ENCODE measurements around the gene IQCH. TPM values are rescaled to one million over a fixed set of nuclear protein-coding genes. Genes with fewer than 3 reads are reported as not detected.

IQCH gene
- total RNA-seq, 1 experiment from 2014 or later: 2.4 TPM

DNA sequence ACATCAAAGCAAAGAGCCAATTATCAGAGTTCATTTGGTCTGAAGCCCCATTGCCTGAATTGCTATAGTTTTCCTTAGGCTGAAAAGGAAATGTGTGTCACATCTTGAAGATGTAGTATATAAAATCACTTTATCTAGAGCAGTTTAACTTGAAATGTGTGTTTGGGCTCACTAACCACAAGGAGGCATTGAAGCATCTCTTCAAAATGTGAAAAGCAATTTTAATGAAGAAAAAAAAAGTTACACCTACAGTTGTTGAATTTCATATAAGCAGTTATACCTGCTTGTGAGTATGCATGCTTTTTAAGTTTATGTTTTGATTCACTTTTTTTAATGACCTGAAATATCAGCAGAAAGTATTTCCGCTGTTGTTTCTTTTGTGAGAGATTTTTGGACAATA is 129.3 kb downstream of the IQCH start:
- H3K4me1 ChIP-seq: no peaks in the 10 kb centered on the region
- H3K36me3 ChIP-seq (ENCODE audit: control insufficient read depth, insufficient read depth, low read length): no peaks in the 10 kb centered on the region
- BruUV-seq (replicated peaks): no TSS peak
- CTCF ChIA-PET: no interaction called here
- POLR2A ChIA-PET: no interaction called here
- Mint-ChIP-seq H3K4me1 (ENCODE audit: low read depth, unreplicated experiment) (no peaks in the 10 kb centered on the region), H3K36me3 (ENCODE audit: insufficient read depth, unreplicated experiment) (no peaks in the 10 kb centered on the region), H3K4me3 (ENCODE audit: unreplicated experiment) (no peak overlapping the region), H3K9me3 (ENCODE audit: unreplicated experiment) (no peaks in the 10 kb centered on the region), H3K27me3 (ENCODE audit: insufficient read depth, unreplicated experiment) (peaks cover 7% of the 10 kb centered on the region), H3K27ac (ENCODE audit: unreplicated experiment) (no peak overlapping the region)
- H3K4me3 ChIP-seq (ENCODE audit: low read depth, low read length): no peak overlapping the region
- no peaks in the 10 kb centered on the region for H3K27me3 ChIP-seq (replicated peaks; ENCODE audit: control insufficient read depth, insufficient read depth, low read length)
- TF ChIP-seq, protein P1, sequence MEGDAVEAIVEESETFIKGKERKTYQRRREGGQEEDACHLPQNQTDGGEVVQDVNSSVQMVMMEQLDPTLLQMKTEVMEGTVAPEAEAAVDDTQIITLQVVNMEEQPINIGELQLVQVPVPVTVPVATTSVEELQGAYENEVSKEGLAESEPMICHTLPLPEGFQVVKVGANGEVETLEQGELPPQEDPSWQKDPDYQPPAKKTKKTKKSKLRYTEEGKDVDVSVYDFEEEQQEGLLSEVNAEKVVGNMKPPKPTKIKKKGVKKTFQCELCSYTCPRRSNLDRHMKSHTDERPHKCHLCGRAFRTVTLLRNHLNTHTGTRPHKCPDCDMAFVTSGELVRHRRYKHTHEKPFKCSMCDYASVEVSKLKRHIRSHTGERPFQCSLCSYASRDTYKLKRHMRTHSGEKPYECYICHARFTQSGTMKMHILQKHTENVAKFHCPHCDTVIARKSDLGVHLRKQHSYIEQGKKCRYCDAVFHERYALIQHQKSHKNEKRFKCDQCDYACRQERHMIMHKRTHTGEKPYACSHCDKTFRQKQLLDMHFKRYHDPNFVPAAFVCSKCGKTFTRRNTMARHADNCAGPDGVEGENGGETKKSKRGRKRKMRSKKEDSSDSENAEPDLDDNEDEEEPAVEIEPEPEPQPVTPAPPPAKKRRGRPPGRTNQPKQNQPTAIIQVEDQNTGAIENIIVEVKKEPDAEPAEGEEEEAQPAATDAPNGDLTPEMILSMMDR (IDR thresholded peaks at IDR 0.05; ENCODE audit: insufficient read depth in 1 of 2, low read depth in 1 of 2, low read length in 1 of 2, severe bottlenecking in 1 of 2, unreplicated experiment in 1 of 2): no peak
- intact Hi-C loops (cut with micrococcal nuclease; ENCODE audit: unreplicated experiment): loop anchor here (10.0 kb wide), 1 partner anchor 451 kb away; no protein-coding TSS in a partner anchor
- no peak for DNase-seq
- no peaks in the 10 kb centered on the region for H3K9me3 ChIP-seq

DNA sequence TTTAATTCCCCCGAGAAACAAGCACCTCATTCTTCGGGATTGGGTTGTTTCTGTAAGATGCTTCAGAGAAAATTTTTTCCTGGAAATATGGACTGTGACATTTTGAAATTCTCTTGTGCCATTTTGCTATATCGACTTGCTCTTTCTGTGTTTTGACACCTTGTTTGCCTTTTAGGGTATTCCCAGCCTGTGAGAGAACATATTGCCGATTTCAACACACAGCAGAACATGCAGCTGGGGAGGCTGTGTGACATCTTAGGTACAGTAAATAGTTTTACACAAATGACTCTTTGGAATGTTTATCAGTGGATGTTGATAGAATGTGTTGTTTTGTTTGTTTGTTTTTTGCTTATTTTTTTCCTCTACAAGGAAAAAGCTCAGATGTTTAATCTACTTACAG is 130.2 kb downstream of the IQCH start:
- Histone ChIP-seq H3K27me3 (replicated peaks; ENCODE audit: control insufficient read depth, insufficient read depth, low read length) (no peaks in the 10 kb centered on the region), H3K9me3 (no peaks in the 10 kb centered on the region), H3K36me3 (ENCODE audit: control insufficient read depth, insufficient read depth, low read length) (no peaks in the 10 kb centered on the region), H3K4me3 (ENCODE audit: low read depth, low read length) (no peak overlapping the region), H3K4me1 (no peaks in the 10 kb centered on the region)
- no peak for DNase-seq
- POLR2A ChIA-PET: no interaction called here
- BruUV-seq (replicated peaks): no TSS peak
- Mint-ChIP-seq H3K4me1 (ENCODE audit: low read depth, unreplicated experiment) (no peaks in the 10 kb centered on the region), H3K27me3 (ENCODE audit: insufficient read depth, unreplicated experiment) (peaks cover 7% of the 10 kb centered on the region), H3K4me3 (ENCODE audit: unreplicated experiment) (no peak overlapping the region), H3K9me3 (ENCODE audit: unreplicated experiment) (no peaks in the 10 kb centered on the region), H3K27ac (ENCODE audit: unreplicated experiment) (no peak overlapping the region), H3K36me3 (ENCODE audit: insufficient read depth, unreplicated experiment) (no peaks in the 10 kb centered on the region)
- intact Hi-C loops (cut with micrococcal nuclease; ENCODE audit: unreplicated experiment): loop anchor here (10.0 kb wide), 1 partner anchor 450 kb away; no protein-coding TSS in a partner anchor
- TF ChIP-seq, protein P1 (IDR thresholded peaks at IDR 0.05; ENCODE audit: insufficient read depth in 1 of 2, low read depth in 1 of 2, low read length in 1 of 2, severe bottlenecking in 1 of 2, unreplicated experiment in 1 of 2): no peak
- CTCF ChIA-PET: no interaction called here

DNA sequence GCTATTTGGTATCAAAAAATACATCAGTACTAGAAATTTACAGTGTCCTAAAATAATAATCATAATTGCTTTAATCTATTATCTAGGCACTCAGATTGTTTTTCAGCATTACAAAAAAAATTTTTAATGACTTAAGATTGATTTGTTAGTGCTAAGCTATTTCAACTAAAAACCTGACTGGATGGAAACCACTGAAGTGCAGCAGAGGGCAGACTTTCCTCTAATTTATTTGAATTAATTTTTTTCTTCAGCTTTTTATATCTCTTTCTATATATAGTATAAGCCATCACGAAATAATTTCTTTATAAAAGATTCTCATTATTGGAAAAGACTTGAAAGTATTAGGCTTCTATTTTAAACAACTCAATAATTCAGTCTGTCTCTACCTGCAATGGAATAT is 131.4 kb downstream of the IQCH start:
- TF ChIP-seq, protein P1 (IDR thresholded peaks at IDR 0.05; ENCODE audit: insufficient read depth in 1 of 2, low read depth in 1 of 2, low read length in 1 of 2, severe bottlenecking in 1 of 2, unreplicated experiment in 1 of 2): no peak
- Mint-ChIP-seq H3K27ac (ENCODE audit: unreplicated experiment) (no peak overlapping the region), H3K36me3 (ENCODE audit: insufficient read depth, unreplicated experiment) (no peaks in the 10 kb centered on the region), H3K4me1 (ENCODE audit: low read depth, unreplicated experiment) (no peaks in the 10 kb centered on the region), H3K27me3 (ENCODE audit: insufficient read depth, unreplicated experiment) (peaks cover 3% of the 10 kb centered on the region), H3K9me3 (ENCODE audit: unreplicated experiment) (no peaks in the 10 kb centered on the region), H3K4me3 (ENCODE audit: unreplicated experiment) (no peak overlapping the region)
- Histone ChIP-seq H3K4me3 (ENCODE audit: low read depth, low read length) (no peak overlapping the region), H3K36me3 (ENCODE audit: control insufficient read depth, insufficient read depth, low read length) (no peaks in the 10 kb centered on the region), H3K27me3 (replicated peaks; ENCODE audit: control insufficient read depth, insufficient read depth, low read length) (no peaks in the 10 kb centered on the region), H3K9me3 (no peaks in the 10 kb centered on the region), H3K4me1 (no peaks in the 10 kb centered on the region)
- BruUV-seq (replicated peaks): no TSS peak
- ChIA-PET CTCF (no interaction called here), POLR2A (no interaction called here)
- DNase-seq: no peak
- intact Hi-C loops (cut with micrococcal nuclease; ENCODE audit: unreplicated experiment): loop anchor here (10.0 kb wide), 1 partner anchor 449 kb away; no protein-coding TSS in a partner anchor
